ENCODE results near the gene EPM2AIP1.
"Not testable (repeated sequence)": the region's sequence is repeated elsewhere in the genome, so short reads cannot be mapped to it uniquely, and the experiment has no call there.

EPM2AIP1 gene

DNA sequence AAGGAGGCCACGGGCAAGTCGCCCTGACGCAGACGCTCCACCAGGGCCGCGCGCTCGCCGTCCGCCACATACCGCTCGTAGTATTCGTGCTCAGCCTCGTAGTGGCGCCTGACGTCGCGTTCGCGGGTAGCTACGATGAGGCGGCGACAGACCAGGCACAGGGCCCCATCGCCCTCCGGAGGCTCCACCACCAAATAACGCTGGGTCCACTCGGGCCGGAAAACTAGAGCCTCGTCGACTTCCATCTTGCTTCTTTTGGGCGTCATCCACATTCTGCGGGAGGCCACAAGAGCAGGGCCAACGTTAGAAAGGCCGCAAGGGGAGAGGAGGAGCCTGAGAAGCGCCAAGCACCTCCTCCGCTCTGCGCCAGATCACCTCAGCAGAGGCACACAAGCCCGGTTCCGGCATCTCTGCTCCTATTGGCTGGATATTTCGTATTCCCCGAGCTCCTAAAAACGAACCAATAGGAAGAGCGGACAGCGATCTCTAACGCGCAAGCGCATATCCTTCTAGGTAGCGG is at the start of gene EPM2AIP1:
EPM2AIP1 (minus strand) TSS at position 326 of the 520 bp plus-strand sequence; CDS start at position 272, 54 bp downstream.
- H3K9me2 ChIP-seq (replicated peaks; ENCODE audit: low read depth, low read length), result no peaks in the 10 kb centered on the region
- H3K9me3 ChIP-seq (ENCODE audit: insufficient read depth, low read depth, low read length), result no peaks in the 10 kb centered on the region
- H3F3A ChIP-seq (ENCODE audit: low read depth), result no peaks in the 10 kb centered on the region
- peaks cover 13% of the 10 kb centered on the region; the same call in 1 of the 2 replicates for H3K36me3 ChIP-seq (ENCODE audit: insufficient read depth, low read length)
- H3K4me1 ChIP-seq (ENCODE audit: insufficient read depth, low read length, poor library complexity, severe bottlenecking), result peaks cover 62% of the 10 kb centered on the region
- H4K20me1 ChIP-seq (ENCODE audit: insufficient read depth, low read length, poor library complexity, severe bottlenecking), result peaks cover 48% of the 10 kb centered on the region
- TF ChIP-seq, protein P1, sequence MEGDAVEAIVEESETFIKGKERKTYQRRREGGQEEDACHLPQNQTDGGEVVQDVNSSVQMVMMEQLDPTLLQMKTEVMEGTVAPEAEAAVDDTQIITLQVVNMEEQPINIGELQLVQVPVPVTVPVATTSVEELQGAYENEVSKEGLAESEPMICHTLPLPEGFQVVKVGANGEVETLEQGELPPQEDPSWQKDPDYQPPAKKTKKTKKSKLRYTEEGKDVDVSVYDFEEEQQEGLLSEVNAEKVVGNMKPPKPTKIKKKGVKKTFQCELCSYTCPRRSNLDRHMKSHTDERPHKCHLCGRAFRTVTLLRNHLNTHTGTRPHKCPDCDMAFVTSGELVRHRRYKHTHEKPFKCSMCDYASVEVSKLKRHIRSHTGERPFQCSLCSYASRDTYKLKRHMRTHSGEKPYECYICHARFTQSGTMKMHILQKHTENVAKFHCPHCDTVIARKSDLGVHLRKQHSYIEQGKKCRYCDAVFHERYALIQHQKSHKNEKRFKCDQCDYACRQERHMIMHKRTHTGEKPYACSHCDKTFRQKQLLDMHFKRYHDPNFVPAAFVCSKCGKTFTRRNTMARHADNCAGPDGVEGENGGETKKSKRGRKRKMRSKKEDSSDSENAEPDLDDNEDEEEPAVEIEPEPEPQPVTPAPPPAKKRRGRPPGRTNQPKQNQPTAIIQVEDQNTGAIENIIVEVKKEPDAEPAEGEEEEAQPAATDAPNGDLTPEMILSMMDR (conservative IDR thresholded peaks at IDR 0.05; ENCODE audit: low read length), result peak; percentile 40; the same call in 1 of the 2 replicates
- TF ChIP-seq EZH2phosphoT487 (IDR thresholded peaks at IDR 0.05; ENCODE audit: borderline replicate concordance), result no peak
- peaks cover 89% of the 10 kb centered on the region for H3K79me2 ChIP-seq (ENCODE audit: insufficient read depth, low read length)
- H3K4me2 ChIP-seq (ENCODE audit: low read depth, low read length, poor library complexity, severe bottlenecking), result peak within 1 kb of the TSS; percentile 98
- H3K27me3 ChIP-seq (ENCODE audit: insufficient read depth, low read length, poor library complexity, severe bottlenecking), result no peaks in the 10 kb centered on the region
- peak within 1 kb of the TSS; percentile 93 for H2AFZ ChIP-seq (ENCODE audit: low read length)
- peak within 1 kb of the TSS; percentile 94 for H3K4me3 ChIP-seq (ENCODE audit: low read length, poor library complexity, severe bottlenecking)
- H3K9ac ChIP-seq (ENCODE audit: low read depth, low read length, poor library complexity, severe bottlenecking), result peak within 1 kb of the TSS; percentile 98

DNA sequence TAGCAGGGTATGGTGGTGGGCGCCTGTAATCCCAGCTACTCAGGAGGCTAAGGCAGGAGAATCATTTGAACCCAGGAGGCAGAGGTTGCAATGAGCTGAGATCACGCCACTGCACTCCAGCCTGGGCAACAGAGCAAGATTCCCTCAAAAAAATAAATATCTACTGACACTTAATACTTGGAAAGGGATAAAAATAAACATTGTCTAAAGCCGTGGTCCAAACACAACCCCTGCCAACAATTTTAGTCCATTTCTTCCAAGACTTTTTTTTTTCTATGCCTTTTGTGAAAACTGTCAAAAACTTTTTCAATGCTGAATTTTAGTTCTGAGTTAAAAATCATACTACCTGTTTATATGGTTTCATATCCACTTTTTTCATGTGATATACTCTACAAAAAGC is 49.8 kb upstream of the EPM2AIP1 start:
- peaks cover 73% of the 10 kb centered on the region; the same call in 1 of the 2 replicates for H3K36me3 ChIP-seq (ENCODE audit: insufficient read depth, low read length)
- not testable (repeated sequence) for H3K9me2 ChIP-seq (replicated peaks; ENCODE audit: low read depth, low read length); H3K79me2 ChIP-seq (ENCODE audit: insufficient read depth, low read length); H3F3A ChIP-seq (ENCODE audit: low read depth); H4K20me1 ChIP-seq (ENCODE audit: insufficient read depth, low read length, poor library complexity, severe bottlenecking); H3K4me2 ChIP-seq (ENCODE audit: low read depth, low read length, poor library complexity, severe bottlenecking); H3K9ac ChIP-seq (ENCODE audit: low read depth, low read length, poor library complexity, severe bottlenecking); H3K4me3 ChIP-seq (ENCODE audit: low read length, poor library complexity, severe bottlenecking); H2AFZ ChIP-seq (ENCODE audit: low read length); H3K27me3 ChIP-seq (ENCODE audit: insufficient read depth, low read length, poor library complexity, severe bottlenecking); H3K9me3 ChIP-seq (ENCODE audit: insufficient read depth, low read depth, low read length); H3K4me1 ChIP-seq (ENCODE audit: insufficient read depth, low read length, poor library complexity, severe bottlenecking)

DNA sequence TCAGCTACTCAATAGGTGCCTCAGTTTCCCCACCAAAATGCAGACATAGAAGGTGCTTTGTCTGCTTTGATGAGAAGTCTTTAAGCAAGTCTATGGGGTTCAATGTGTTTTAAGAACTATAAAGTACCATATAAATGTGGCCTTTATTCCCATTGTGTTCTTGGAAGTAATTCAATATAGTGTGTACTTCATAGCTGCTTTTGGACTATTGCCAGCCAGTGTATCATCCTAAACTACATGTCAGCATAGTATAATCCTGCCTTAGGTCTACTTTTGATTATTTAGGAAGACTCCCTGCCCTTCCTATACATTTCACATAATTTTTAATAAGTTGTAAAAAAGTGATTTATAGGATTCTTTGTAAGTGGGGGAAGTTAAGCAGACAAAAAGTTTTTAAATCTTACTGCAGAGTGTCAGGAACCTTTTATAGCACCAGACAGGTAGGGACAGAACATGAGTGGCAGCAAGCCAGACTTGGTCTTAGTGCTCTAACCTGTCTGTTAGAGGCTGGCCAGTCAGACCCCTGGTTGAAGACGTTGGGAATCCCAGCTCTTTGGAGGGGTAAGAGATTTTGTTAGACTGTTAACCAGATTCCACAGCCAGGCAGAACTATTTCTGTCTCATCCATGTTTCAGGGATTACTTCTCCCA is 48.7 kb upstream of the EPM2AIP1 start:
- TF ChIP-seq, protein P1 (conservative IDR thresholded peaks at IDR 0.05; ENCODE audit: low read length), result no peak
- TF ChIP-seq EZH2phosphoT487 (IDR thresholded peaks at IDR 0.05; ENCODE audit: borderline replicate concordance), result no peak
- H3K36me3 ChIP-seq (ENCODE audit: insufficient read depth, low read length), result peaks cover 71% of the 10 kb centered on the region
- no peaks in the 10 kb centered on the region for H3K79me2 ChIP-seq (ENCODE audit: insufficient read depth, low read length)
- H3K4me2 ChIP-seq (ENCODE audit: low read depth, low read length, poor library complexity, severe bottlenecking), result no peak overlapping the region
- H3K9me3 ChIP-seq (ENCODE audit: insufficient read depth, low read depth, low read length), result no peaks in the 10 kb centered on the region; the same call in 1 of the 2 replicates
- no peaks in the 10 kb centered on the region for H3K4me1 ChIP-seq (ENCODE audit: insufficient read depth, low read length, poor library complexity, severe bottlenecking)
- H2AFZ ChIP-seq (ENCODE audit: low read length), result no peak overlapping the region
- H3K9ac ChIP-seq (ENCODE audit: low read depth, low read length, poor library complexity, severe bottlenecking), result no peak overlapping the region
- no peaks in the 10 kb centered on the region for H3K9me2 ChIP-seq (replicated peaks; ENCODE audit: low read depth, low read length)
- no peaks in the 10 kb centered on the region for H3K27me3 ChIP-seq (ENCODE audit: insufficient read depth, low read length, poor library complexity, severe bottlenecking)
- H3F3A ChIP-seq (ENCODE audit: low read depth), result no peaks in the 10 kb centered on the region
- H3K4me3 ChIP-seq (ENCODE audit: low read length, poor library complexity, severe bottlenecking), result no peak overlapping the region
- no peaks in the 10 kb centered on the region for H4K20me1 ChIP-seq (ENCODE audit: insufficient read depth, low read length, poor library complexity, severe bottlenecking)
